K562 (cell line): ENCODE measurements around the gene SCGB1D1. TPM values are rescaled to one million over a fixed set of nuclear protein-coding genes. Genes with fewer than 3 reads are reported as not detected.
"Not testable (repeated sequence)": the region's sequence is repeated elsewhere in the genome, so short reads cannot be mapped to it uniquely, and the experiment has no call there.

Source experiments
- ATAC-seq: fragments of 200-7000 bp; cut with Tn5 transposase; 3 replicates; pipeline ENCODE4 v1.9.1; 2020; ENCODE audit warnings: moderate library complexity
- BruUV-seq: library from RNA; stranded (reverse); fragments of 400-500 nt; replicated peaks from 2 replicates; lab custom pipeline; 2021; lab: Mats Ljungman, UMichigan
- CTCF ChIA-PET: fragments of 300-600 bp; formaldehyde crosslinking; extraction: SDS; loops from one replicate; lab custom pipeline; 2021; ENCODE audit warnings: low intra/inter-chr PET ratio; lab: Yijun Ruan, JAX
- POLR2A ChIA-PET: fragments of 300-600, 350-650 bp; sonication (Branson Sonifier 250); formaldehyde crosslinking; extraction: SDS; loops from one replicate; lab custom pipeline; 2021; ENCODE audit warnings: antibody characterized with exemption, inconsistent platforms; lab: Yijun Ruan, JAX
- DNase-seq, 4 experiments: peaks; one replicate each; pipeline versions ENCODE4 v3.0.0 to v3.0.0-alpha.2; 2011 to 2018; ENCODE audit warnings: low spot score in 3 of 4, mixed read lengths in 3 of 4; ENCODE audit errors: extremely low read depth in 1 of 4
- FAIRE-seq: peaks from 2 replicates; lab custom pipeline; 2011; peaks lifted over from hg19 to GRCh38; lab: Jason Lieb, UNC
- H2AFZ ChIP-seq: 2 replicates; pipeline ENCODE4 v1.6.0; 2011; ENCODE audit warnings: low read depth, low read length, control low read depth, inconsistent platforms
- H3K27ac ChIP-seq: fragments of 200-600 bp; 3 replicates; pipeline ENCODE4 v1.8.0; 2011; ENCODE audit warnings: low read depth, mild to moderate bottlenecking, control low read depth, inconsistent platforms, low read length, moderate library complexity, mixed read lengths; ENCODE audit errors: extremely low read depth
- H3K27me3 ChIP-seq, 2 experiments: fragments of 300-600 bp in 1 of 2; 2 replicates in 1 of 2; 3 replicates in 1 of 2; pipeline versions ENCODE4 v1.6.0 to v1.8.0; 2011; ENCODE audit warnings: inconsistent platforms in 2 of 2, low read length in 2 of 2, mild to moderate bottlenecking in 1 of 2, mixed read lengths in 1 of 2, moderate library complexity in 1 of 2; ENCODE audit not compliant: control insufficient read depth in 2 of 2, insufficient read depth in 2 of 2
- H3K36me3 ChIP-seq: fragments of 300-600 bp; 3 replicates; pipeline ENCODE4 v1.8.0; 2011; ENCODE audit warnings: mild to moderate bottlenecking, low read length, inconsistent platforms; ENCODE audit not compliant: control insufficient read depth, insufficient read depth
- H3K4me1 ChIP-seq, 2 experiments: fragments of 200-600 bp in 1 of 2; replicated peaks in 1 of 2; 2 replicates in 1 of 2; 3 replicates in 1 of 2; pipeline versions ENCODE4 v1.5.1 to v1.8.0; 2011; ENCODE audit warnings: inconsistent platforms in 2 of 2, low read length in 2 of 2, mild to moderate bottlenecking in 1 of 2, mixed read lengths in 1 of 2, moderate library complexity in 1 of 2; ENCODE audit not compliant: control insufficient read depth in 2 of 2, insufficient read depth in 2 of 2
- H3K4me2 ChIP-seq: 2 replicates; pipeline ENCODE4 v1.6.1; 2011; ENCODE audit warnings: low read length, control low read depth, inconsistent platforms, mixed read lengths; ENCODE audit not compliant: insufficient read depth
- H3K4me3 ChIP-seq: fragments of 200-600 bp; sonication (generic), shearing (Covaris generic); 2 replicates; pipeline ENCODE4 v1.5.1; 2016; ENCODE audit warnings: control low read depth, inconsistent platforms
- H3K79me2 ChIP-seq: fragments of 200-600 bp; 3 replicates; pipeline ENCODE4 v1.8.0; 2011; ENCODE audit warnings: low read length, inconsistent platforms; ENCODE audit not compliant: control insufficient read depth, insufficient read depth
- H3K9ac ChIP-seq, 2 experiments: 2 replicates each; pipeline versions ENCODE4 v1.6.0 to v1.6.1; 2011; ENCODE audit warnings: low read depth in 2 of 2, low read length in 2 of 2, control low read depth in 1 of 2, inconsistent platforms in 1 of 2, mild to moderate bottlenecking in 1 of 2, mixed read lengths in 1 of 2; ENCODE audit not compliant: insufficient read depth in 1 of 2
- H3K9me1 ChIP-seq: one replicate; pipeline ENCODE4 v1.6.0; 2011; ENCODE audit warnings: inconsistent platforms, mild to moderate bottlenecking, low read length, moderate library complexity; ENCODE audit not compliant: control insufficient read depth, insufficient read depth
- H3K9me3 ChIP-seq: replicated peaks from 2 replicates; pipeline ENCODE4 v1.5.1; 2011; ENCODE audit warnings: low read depth, low read length, inconsistent platforms; ENCODE audit not compliant: control insufficient read depth, insufficient read depth
- H4K20me1 ChIP-seq: replicated peaks from 2 replicates; pipeline ENCODE4 v1.6.1; 2011; ENCODE audit warnings: low read length, inconsistent platforms, mixed read lengths; ENCODE audit not compliant: control insufficient read depth, insufficient read depth
- MCM5 ChIP-seq: fragments of 450-650 bp; IDR thresholded peaks from 2 replicates; pipeline ENCODE4 v1.6.1; 2016; ENCODE audit warnings: low read depth
- RFX1 ChIP-seq: fragments of 450-650 bp; IDR thresholded peaks from 2 replicates; pipeline ENCODE4 v1.6.1; 2016; ENCODE audit warnings: mild to moderate bottlenecking, moderate library complexity
- WGBS: fragments of 100-300 bp; shearing (Covaris generic); methylation state at CpG from one replicate; pipeline ENCODE4 v1.1.6; 2016; ENCODE audit warnings: low coverage, mixed read lengths; ENCODE audit not compliant: insufficient coverage; ENCODE audit errors: missing lambda C conversion rate; 5-methylcytosine and 5-hydroxymethylcytosine counted together
- in situ Hi-C: fragments of 300-500 bp; cut with MboI; formaldehyde crosslinking; loops from 4 replicates; pipeline ENCODE4 v1.15.0; 2018; ENCODE audit warnings: inconsistent platforms, mixed read lengths
- intact Hi-C: fragments of 100-400 bp; cut with micrococcal nuclease; formaldehyde crosslinking; loops from 2 replicates; pipeline ENCODE4 v1.14.2; 2022
- polyA plus RNA-seq, 8 experiments: library from polyadenylated mRNA; depleted of rRNA in 4 of 8; stranded (reverse) in 5 of 8; unstranded in 3 of 8; fragments of >200 nt; fragmentation: Nextera tagmentation in 2 of 8; fragmentation: Illumina TruSeq in 1 of 8; extraction: Ambion mirVana in 2 of 8; extraction: Trizol in 1 of 8; gene quantifications; 2 replicates each; pipeline versions ENCODE4 v1.2.1 to v1.2.3, GENCODE V29; 2011 to 2014; ENCODE audit warnings: inconsistent platforms in 1 of 8, missing spikeins in 1 of 8
- total RNA-seq, 7 experiments: library from RNA; depleted of rRNA in 6 of 7; stranded (reverse); fragments of >200 nt in 6 of 7; fragmentation: Illumina TruSeq in 2 of 7; extraction: Trizol in 2 of 7; gene quantifications; 2 replicates each; pipeline versions ENCODE4 v1.2.1 to v1.2.3, GENCODE V29; 2011 to 2021; ENCODE audit warnings: low replicate concordance in 1 of 7

SCGB1D1 gene
- total and polyA plus RNA-seq, 9 of the 15 experiments (the other 6 are each of a cell fraction or from before 2014, with no cell fraction given), result not detected

GRCh38 chr11:62206276-62207066 is 16.5 kb downstream of the SCGB1D1 start:
- ATAC-seq, H3K9ac ChIP-seq, H3K4me1 ChIP-seq, DNase-seq, H3K36me3 ChIP-seq, H3K79me2 ChIP-seq, intact Hi-C loops, POLR2A ChIA-PET, H3K9me3 ChIP-seq, in situ Hi-C loops, H3K9me1 ChIP-seq, H4K20me1 ChIP-seq, H2AFZ ChIP-seq, FAIRE-seq, H3K27ac ChIP-seq, H3K4me3 ChIP-seq, BruUV-seq, H3K4me2 ChIP-seq: not testable (repeated sequence)
- WGBS, result 3% methylated on average over 12 of the region's 12 CpGs
- peaks cover 30 to 63% of the 10 kb centered on the region in 2 experiments for H3K27me3 ChIP-seq
- CTCF ChIA-PET, result interaction anchor here (0.5 to 0.7 kb wide), 3 partner anchors 15 to 131 kb away, joined by 3 read pairs; partner anchors contain the start of gene ASRGL1

GRCh38 chr11:62208785-62209144 is 18.7 kb downstream of the SCGB1D1 start:
- FAIRE-seq, result no peak
- in situ Hi-C loops, result no loop called here

More at GRCh38 chr11:62208785-62209144, 18.7 kb downstream of the SCGB1D1 start:
- Histone ChIP-seq H3K9me3 (no peaks in the 10 kb centered on the region), H3K9me1 (no peaks in the 10 kb centered on the region), H3K27ac (no peak overlapping the region), H3K4me1 (no peaks in the 10 kb centered on the region), H4K20me1 (no peaks in the 10 kb centered on the region), H3K4me2 (no peak overlapping the region), H3K27me3 (peaks cover 23 to 47% of the 10 kb centered on the region in 2 experiments), H2AFZ (no peak overlapping the region), H3K79me2 (no peaks in the 10 kb centered on the region), H3K36me3 (no peaks in the 10 kb centered on the region), H3K9ac (no peak overlapping the region), H3K4me3 (no peak overlapping the region)
- no TSS peak for BruUV-seq
- 0% methylated on average over 4 of the region's 4 CpGs for WGBS
- peak; percentile 23; the same call in 1 of the 2 replicates for TF ChIP-seq RFX1
- no peak for TF ChIP-seq MCM5
- DNase-seq (no peak), ATAC-seq (no peak)
- ChIA-PET CTCF (interaction anchor here (1.2 kb wide), 1 partner anchor 127 kb away, joined by 3 read pairs; no protein-coding TSS in a partner anchor), POLR2A (interaction anchor here (1.0 kb wide), 1 partner anchor 117 kb away, joined by 3 read pairs; no protein-coding TSS in a partner anchor)
- intact Hi-C loops, result loop anchor here (2.0 kb wide), 1 partner anchor 38 kb away; no protein-coding TSS in a partner anchor
